ACHN (cell line): ENCODE data around the gene TGIF2.

Source experiments
- DNase-seq: peaks from one replicate; pipeline ENCODE4 v3.0.0-alpha.2; 2015
- in situ Hi-C: cut with HindIII; loops from 2 replicates; pipeline ENCODE4 v1.10.0; 2017; ENCODE audit warnings: low sequenced_read_pairs, low pct_ligation_motif_present, low pct_unique_long_range_greater_than_20kb

TGIF2 gene

DNA sequence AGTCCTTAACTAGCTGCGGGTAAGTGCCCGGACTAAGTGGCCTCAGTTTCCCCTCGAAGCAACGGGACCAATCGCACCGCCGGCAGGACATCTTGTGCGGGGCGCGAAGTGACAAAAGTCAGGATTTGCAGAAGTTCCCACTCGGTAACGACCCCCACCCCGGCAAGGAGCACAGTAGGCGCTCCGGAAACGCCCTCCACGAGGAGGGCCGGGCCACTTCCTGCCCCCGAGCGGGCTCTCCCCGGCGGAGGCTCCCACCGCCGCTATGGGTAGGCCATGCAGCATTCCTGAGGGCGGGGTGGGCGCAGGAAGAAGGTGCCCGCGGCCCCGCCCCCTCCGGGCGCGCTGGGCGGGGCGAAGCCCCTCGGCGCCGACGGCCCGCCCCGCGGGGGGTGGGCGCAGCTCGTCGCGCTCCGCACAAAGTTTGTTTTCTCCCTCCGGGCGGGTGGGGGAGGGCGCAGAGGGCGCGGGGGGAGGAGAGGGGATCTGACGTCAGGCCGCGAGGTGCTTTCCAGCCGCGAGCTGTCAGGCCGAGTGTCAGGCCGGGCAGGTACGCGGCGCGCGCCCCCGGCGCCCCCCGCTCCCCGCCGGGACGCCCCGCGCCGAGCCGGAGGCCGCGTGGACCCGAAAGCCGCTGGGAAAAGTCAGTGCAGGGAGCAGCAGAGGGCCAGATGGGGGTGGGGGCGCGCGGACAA, at the start of gene TGIF2:
TSS of gene TGIF2 (plus strand) at position 495 of the 695 bp plus-strand sequence. CDS start 5,178 bp downstream, outside the sequence.
- DNase-seq: peak; percentile 77
- in situ Hi-C loops: no loop called here

DNA sequence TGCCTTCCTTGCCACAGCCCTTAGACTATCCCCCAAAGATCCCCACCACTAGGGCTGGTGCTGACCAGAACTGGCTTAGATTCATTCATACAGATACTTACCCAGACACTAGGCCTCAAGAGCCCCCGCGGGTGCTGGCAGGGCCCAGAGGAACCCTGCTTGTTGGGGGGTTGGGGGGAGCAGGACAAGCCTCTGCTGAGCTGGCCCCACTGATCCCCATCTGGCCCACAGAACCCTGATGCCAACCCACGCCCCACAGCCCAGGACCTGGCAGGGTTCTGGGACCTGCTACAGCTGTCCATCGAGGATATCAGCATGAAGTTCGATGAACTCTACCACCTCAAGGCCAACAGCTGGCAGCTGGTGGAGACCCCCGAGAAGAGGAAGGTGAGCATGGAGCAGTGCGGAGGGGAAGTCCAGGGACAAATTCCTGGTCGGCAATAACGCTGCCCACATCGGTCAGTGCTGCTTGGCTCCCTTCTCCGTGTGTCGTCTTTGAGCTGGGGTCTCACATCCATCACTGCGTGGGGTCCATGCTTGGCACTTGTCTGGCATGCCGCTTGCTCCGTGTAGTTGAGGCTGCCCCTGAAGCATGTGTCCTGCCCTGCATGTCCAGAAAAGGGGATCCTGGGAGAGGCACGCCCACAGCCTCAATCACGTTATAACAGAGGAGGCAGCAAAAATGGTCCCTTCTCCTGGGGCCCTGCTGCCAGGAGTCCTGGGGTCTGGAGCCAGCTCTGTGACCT, 47.6 kb upstream of the TGIF2 start:
- in situ Hi-C loops: no loop called here

GRCh38 chr20:36526521-36527011, 46.8 kb upstream of the TGIF2 start:
- in situ Hi-C loops: no loop called here
- no peak for DNase-seq

More for the DNA sequence above, 47.6 kb upstream of the TGIF2 start:
- no peak for DNase-seq

DNA sequence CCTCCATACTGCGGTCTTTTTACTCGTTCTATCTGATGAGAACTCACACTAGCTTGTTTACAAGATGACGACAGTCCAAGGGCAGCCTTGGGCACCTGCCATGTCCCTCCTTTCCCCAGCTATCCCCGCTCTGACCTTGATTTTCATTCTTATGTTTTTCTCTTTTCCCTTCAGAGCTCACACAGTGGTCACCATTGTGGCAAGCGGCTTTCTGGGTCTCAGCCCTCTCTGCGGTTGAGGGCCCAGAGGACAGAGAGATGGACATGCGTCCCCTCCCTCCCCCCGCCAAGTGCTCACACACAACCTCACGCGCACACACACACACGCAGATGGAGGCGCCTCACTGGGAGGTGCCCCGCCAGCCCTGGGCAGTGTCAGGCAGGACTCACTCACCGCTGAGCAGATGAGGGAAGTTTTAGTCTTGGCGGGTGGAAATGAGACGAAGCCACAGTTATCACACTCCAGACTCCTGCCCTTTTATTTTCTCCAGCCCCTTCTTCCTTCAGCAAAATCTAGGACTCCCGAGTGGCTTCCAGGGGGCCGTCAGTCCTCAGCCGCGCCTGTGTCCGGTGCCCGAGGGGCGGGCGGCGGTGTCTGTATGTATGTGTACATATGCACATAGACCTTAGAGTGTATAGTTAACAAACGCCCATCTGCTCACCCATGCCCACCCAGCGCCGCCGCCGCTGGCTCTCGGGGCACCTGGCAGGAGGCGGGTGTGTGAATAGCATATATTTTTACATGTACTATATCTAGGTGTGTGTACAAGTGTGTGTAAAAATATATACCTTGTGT, 45.9 kb upstream of the TGIF2 start:
- no peak for DNase-seq
- in situ Hi-C loops: no loop called here

DNA sequence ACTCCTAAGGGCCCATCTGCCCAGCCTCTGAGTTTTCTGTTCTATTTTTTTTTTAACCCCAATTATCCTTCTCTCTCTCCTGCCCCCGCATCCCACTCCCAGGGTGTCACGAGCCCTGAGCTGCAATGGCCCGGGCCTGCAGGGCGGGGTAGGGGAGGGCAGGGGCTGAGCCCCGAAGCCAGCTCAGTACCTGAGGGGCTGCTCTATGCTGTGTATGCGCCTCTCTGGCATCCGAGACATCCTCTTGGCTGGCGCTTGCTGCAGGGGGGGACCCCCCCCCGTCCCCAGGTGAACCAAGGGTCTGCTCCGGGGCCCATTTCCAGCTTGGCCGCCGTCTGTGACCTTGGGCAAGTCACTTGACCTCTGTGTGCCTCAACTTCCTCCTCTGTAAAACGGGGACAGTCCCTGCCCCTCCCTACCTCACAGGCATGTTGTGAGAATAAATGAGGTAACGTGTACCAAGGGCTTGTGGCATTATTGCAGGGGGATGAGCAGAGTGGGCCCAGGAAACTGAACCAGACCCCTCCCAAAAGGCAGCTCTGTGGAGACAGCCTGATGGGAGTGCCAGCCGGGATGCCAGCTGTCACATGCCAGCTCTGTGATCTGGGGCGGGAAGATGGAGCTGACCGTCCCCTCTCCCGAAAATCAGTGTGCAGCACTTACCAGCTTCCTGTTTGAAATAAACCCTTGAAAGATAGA, 45.1 kb upstream of the TGIF2 start:
- in situ Hi-C loops: no loop called here
- DNase-seq: no peak

DNA sequence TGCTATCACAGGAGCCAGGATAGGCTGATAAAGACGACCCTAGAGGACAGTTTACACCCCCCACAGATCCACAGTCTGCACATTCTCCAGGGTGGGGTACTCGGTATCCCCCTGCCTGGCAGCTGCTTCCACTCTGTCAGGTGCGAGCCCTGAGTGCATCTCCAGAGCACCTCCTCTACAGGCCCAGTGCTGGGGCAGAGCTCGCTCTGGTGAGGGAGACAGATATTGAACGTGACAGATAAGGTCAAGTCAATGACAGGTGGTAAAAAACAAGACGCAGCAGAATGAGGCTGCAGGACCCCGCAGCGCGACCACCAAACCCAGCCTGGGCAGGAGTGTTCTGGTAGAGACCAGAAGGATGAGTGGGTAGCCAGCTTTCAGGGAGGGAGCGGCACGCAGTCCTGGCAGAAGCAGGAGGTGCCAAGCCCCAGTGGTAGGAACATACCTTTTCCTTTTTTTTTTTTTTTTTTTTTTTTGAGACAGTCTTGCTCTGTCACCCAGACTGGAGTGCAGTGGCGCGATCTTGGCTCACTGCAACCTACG, 44.5 kb upstream of the TGIF2 start:
- in situ Hi-C loops: no loop called here
- DNase-seq: no peak

DNA sequence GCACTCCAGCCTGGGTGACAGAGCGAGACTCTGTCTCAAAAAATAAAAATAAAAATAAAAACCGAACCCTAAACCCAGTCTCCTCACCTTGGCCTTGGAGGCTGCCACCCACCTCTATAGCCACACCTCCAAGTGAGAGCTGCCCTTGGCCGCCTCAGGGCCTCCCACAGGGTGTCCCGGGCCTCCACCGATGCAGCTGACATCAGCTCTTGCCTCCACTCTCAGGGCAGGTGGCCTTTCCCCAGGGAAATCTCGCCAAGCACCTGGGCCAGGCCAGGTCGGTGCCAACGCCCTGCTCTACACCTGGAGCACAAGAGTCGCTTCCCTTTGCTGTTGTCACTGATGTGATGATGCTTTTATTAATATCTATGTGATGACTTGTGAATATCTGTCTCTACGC, 41.0 kb upstream of the TGIF2 start:
- DNase-seq: no peak
- in situ Hi-C loops: no loop called here

- in situ Hi-C loops: no loop called here
- DNase-seq: no peak
These were observed 40.6 kb upstream of the TGIF2 start for GRCh38 chr20:36532822-36533221.

DNA sequence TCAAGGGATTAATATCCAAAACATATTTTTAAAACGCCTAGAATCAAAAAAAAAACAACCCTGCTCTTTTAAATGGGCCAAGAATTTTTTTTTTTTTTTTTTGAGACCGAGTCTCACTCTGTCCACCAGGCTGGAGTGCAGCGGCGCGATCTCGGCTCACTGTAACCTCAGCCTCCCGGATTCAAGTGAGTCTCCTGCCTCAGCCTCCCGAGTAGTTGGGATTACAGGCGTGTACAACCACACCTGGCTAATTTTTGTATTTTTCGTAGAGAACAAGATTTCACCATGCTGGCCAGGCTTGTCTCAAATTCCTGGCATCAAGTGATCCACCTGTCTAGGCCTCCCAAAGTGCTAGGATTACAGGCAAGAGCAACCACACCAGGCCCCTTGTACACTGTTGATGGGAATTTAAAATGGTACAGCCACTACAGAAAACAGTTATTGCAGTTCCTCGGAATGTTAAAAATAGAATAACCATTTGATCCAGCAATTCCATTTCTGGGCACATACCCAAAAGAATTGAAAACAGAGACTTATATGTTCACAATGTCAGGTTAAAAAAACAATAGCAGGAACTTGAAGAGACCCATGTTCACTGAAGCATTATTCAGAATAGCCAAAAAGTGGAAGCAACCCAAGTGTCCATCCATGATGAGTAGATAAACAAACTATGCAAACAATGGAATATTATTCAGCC, 35.2 kb upstream of the TGIF2 start:
- DNase-seq: no peak
- in situ Hi-C loops: no loop called here

DNA sequence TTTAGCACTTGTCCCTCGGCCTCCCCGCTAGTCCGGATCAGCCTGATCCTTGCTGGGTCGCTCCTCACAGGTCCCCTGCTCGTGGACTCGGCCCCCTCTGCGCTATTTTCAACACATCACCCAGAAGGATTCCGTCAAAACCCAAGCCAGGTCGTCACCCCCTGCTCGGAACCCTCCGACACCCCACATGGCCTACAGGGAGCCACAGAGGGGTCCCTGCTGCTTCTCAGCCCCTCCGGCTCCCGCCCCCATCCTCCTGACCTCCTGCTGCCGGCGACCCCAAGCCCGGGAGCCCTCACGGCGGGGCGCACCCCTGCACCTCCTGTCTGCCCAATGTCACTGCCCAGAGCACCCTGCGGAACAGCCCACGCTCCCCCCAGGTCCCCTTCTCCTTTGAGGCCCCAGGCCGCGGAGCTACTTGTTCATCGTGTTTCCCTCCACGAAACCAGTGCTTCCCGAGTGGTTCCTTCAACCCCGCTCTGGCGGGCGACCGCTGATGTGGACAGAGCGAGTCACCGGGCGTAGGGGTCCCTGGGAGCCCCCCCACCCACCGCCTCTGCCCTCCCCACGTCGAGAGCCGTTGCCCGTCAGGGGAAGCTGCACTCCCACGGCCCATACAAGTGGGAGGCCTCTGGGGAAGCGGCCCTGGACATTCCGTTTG, 32.7 kb upstream of the TGIF2 start:
- DNase-seq: no peak
- in situ Hi-C loops: no loop called here

- DNase-seq: peak; percentile 63
- in situ Hi-C loops: no loop called here
These were observed 32.1 kb upstream of the TGIF2 start, which contains the start of gene MYL9 for GRCh38 chr20:36541227-36541767. Gene MYL9 (plus strand): TSS chr20:36541519. CDS start chr20:36544885, 3,366 bp downstream.

- peak; percentile 47 for DNase-seq
- in situ Hi-C loops: no loop called here
These were observed 31.5 kb upstream of the TGIF2 start for GRCh38 chr20:36541768-36542488.

DNA sequence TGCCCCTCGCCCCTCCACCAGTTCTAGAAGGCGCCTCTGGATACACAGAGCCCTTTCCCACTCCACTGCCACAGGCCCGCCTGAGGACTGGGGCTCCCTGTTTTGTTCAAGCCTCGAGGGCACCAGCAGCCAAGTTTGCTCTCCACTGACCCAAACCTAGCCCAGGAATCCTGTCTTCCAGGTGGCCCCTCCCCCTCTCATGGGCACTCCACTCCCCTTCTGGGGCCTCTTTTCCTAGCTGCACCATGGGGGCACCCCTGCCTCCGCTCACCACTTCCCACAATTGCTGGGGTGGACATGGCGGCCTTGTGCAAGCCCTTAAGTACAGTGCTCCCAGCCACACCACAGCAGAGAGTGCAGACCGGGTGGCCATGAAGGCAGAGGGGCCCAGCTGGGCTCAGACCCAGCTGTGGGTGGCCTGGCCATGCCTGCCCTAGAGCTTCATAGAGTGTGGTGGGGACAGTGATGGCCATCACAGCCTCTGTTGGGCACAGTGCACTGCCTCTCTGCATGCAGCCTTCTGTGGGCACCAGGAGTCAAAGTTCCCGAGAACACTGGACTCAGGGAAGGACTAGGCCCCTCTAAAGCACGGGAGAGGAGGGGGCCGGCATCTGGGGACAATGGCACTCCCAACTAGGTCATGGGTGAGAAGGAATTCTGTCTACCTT, 30.7 kb upstream of the TGIF2 start:
- in situ Hi-C loops: no loop called here
- DNase-seq: no peak

- in situ Hi-C loops: no loop called here
These were observed 29.9 kb upstream of the TGIF2 start for GRCh38 chr20:36543184-36544133.

More at GRCh38 chr20:36543184-36544133, 29.9 kb upstream of the TGIF2 start:
- no peak for DNase-seq
